Type B pancreatic cell (in vitro differentiated cells): ENCODE measurements around the gene ZBTB40. TPM values are rescaled to one million over a fixed set of nuclear protein-coding genes. Genes with fewer than 3 reads are reported as not detected.
A peak's percentile ranks its signal among the peaks of the same experiment; 100 is the strongest.

Source experiments
- DNase-seq: peaks from one replicate; pipeline ENCODE4 v3.0.0; 2021; ENCODE audit warnings: mixed read lengths; ENCODE audit not compliant: unreplicated experiment; ENCODE audit errors: extremely low spot score
- H3K27ac Mint-ChIP-seq: 2 replicates; pipeline ENCODE4 v1.8.0; 2021; ENCODE audit warnings: mild to moderate bottlenecking, mixed read lengths
- H3K27me3 Mint-ChIP-seq: 2 replicates; pipeline ENCODE4 v1.8.0; 2021; ENCODE audit warnings: mixed read lengths
- H3K36me3 Mint-ChIP-seq: 2 replicates; pipeline ENCODE4 v1.8.0; 2021; ENCODE audit warnings: mixed read lengths
- H3K4me1 Mint-ChIP-seq: one replicate; pipeline ENCODE4 v1.8.0; 2021; ENCODE audit warnings: mixed read lengths; ENCODE audit not compliant: unreplicated experiment
- H3K4me3 Mint-ChIP-seq: 2 replicates; pipeline ENCODE4 v1.8.0; 2021; ENCODE audit warnings: mild to moderate bottlenecking, mixed read lengths
- H3K9me3 Mint-ChIP-seq: 2 replicates; pipeline ENCODE4 v1.8.0; 2021; ENCODE audit warnings: mixed read lengths
- CTCF ChIP-seq: fragments of 200-600 bp; sonication (generic); conservative IDR thresholded peaks from 2 replicates; pipeline ENCODE4 v1.5.0; 2021; ENCODE audit warnings: antibody characterized with exemption, mild to moderate bottlenecking
- total RNA-seq: library from RNA; stranded (reverse); gene quantifications from 2 replicates; pipeline ENCODE4 v1.2.1, GENCODE V29; 2021; ENCODE audit warnings: low replicate concordance

Gene ZBTB40
- total RNA-seq, 1 donor from 2014 or later, result 26.9 TPM

- Mint-ChIP-seq H3K27me3 (no peaks in the 10 kb centered on the region), H3K4me3 (no peak overlapping the region), H3K9me3 (no peaks in the 10 kb centered on the region), H3K36me3 (peaks cover 18% of the 10 kb centered on the region), H3K4me1 (peaks cover 22% of the 10 kb centered on the region), H3K27ac (no peak overlapping the region)
- no peak for DNase-seq
- TF ChIP-seq CTCF, result peak; percentile 49
Measured at GRCh38 chr1:22527555-22528296, 76.1 kb downstream of the ZBTB40 start.

- no peaks in the 10 kb centered on the region for H3K9me3 Mint-ChIP-seq
- H3K4me3 Mint-ChIP-seq, result no peak overlapping the region
- peaks cover 16% of the 10 kb centered on the region for H3K36me3 Mint-ChIP-seq
- H3K27me3 Mint-ChIP-seq, result no peaks in the 10 kb centered on the region
- no peak overlapping the region for H3K27ac Mint-ChIP-seq
- no peak for DNase-seq
- peaks cover 22% of the 10 kb centered on the region for H3K4me1 Mint-ChIP-seq
- TF ChIP-seq CTCF, result no peak
Measured at GRCh38 chr1:22528451-22528850, 76.8 kb downstream of the ZBTB40 start.

DNA sequence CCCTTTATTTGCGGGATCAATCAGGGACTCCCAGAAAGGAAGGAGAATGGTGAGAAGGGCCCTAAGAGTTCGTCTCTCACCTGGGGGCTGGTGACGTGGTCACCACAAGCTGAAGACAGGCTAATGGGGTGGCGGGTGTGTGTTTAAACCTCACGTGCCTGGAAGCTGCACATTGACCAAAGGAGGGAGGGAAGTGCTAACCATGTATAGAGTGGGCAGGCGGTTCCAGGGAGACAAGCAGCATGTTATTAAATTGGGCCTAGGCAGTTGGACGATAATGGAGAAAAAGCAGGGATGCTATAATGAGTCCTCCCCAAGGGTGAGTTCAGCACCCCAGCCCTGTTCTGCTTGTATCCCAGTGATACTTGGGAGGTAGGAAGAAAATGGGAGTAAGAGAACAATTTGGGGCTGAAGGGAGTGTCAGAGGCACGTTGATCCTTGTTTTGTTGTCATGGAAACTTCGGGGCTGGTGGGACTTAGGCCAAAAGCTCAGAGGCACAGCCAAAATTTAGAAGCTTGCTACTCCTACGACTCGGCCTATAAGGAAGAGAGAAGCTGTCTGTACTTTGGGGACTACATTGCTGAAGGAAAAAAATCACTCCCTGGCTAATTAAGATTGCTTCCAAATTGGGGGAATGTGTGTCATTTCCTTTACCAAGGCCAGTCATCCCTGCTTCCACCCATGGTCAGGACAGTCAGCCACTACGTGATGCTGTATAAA, 78.4 kb downstream of the ZBTB40 start:
- Mint-ChIP-seq H3K36me3 (peaks cover 9% of the 10 kb centered on the region), H3K27me3 (no peaks in the 10 kb centered on the region), H3K9me3 (no peaks in the 10 kb centered on the region), H3K4me3 (no peak overlapping the region), H3K4me1 (peaks cover 22% of the 10 kb centered on the region), H3K27ac (no peak overlapping the region)
- DNase-seq, result no peak
- TF ChIP-seq CTCF, result no peak

- Mint-ChIP-seq H3K4me1 (peaks cover 23% of the 10 kb centered on the region), H3K9me3 (no peaks in the 10 kb centered on the region), H3K27me3 (no peaks in the 10 kb centered on the region), H3K36me3 (peaks cover 9% of the 10 kb centered on the region), H3K4me3 (no peak overlapping the region), H3K27ac (no peak overlapping the region)
- DNase-seq, result no peak
- TF ChIP-seq CTCF, result no peak
Measured at GRCh38 chr1:22530715-22531114, 79.1 kb downstream of the ZBTB40 start.

GRCh38 chr1:22531251-22531650, 79.6 kb downstream of the ZBTB40 start:
- no peaks in the 10 kb centered on the region for H3K9me3 Mint-ChIP-seq

More at GRCh38 chr1:22531251-22531650, 79.6 kb downstream of the ZBTB40 start:
- Mint-ChIP-seq H3K36me3 (peaks cover 9% of the 10 kb centered on the region), H3K27ac (no peak overlapping the region), H3K4me3 (no peak overlapping the region), H3K4me1 (peaks cover 26% of the 10 kb centered on the region), H3K27me3 (no peaks in the 10 kb centered on the region)
- no peak for DNase-seq
- no peak for TF ChIP-seq CTCF
